ENCODE measurements around the gene MAPK6.

Gene MAPK6

GRCh38 chr15:52103217-52104207 lies 84.5 kb downstream of the MAPK6 start:
- in situ Hi-C loops (cut with MboI; ENCODE audit: low sequenced_read_pairs, unreplicated experiment): no loop called here
- peak; percentile 75 for DNase-seq (ENCODE audit: low spot score)
- no peak for TF ChIP-seq CTCF (IDR thresholded peaks at IDR 0.05; ENCODE audit: borderline replicate concordance, control extremely low read depth, extremely low read depth, insufficient read depth, missing control alignments)

GRCh38 chr15:52104532-52105004 lies 85.5 kb downstream of the MAPK6 start:
- in situ Hi-C loops (cut with MboI; ENCODE audit: low sequenced_read_pairs, unreplicated experiment): no loop called here
- no peak for TF ChIP-seq CTCF (IDR thresholded peaks at IDR 0.05; ENCODE audit: borderline replicate concordance, control extremely low read depth, extremely low read depth, insufficient read depth, missing control alignments)

GRCh38 chr15:52105846-52106245 lies 86.8 kb downstream of the MAPK6 start:
- no peak for TF ChIP-seq CTCF (IDR thresholded peaks at IDR 0.05; ENCODE audit: borderline replicate concordance, control extremely low read depth, extremely low read depth, insufficient read depth, missing control alignments)
- in situ Hi-C loops (cut with MboI; ENCODE audit: low sequenced_read_pairs, unreplicated experiment): no loop called here

More at GRCh38 chr15:52104532-52105004, 85.5 kb downstream of the MAPK6 start:
- DNase-seq (ENCODE audit: low spot score): no peak

GRCh38 chr15:52106641-52107040 lies 87.6 kb downstream of the MAPK6 start:
- no peak for DNase-seq (ENCODE audit: low spot score)
- in situ Hi-C loops (cut with MboI; ENCODE audit: low sequenced_read_pairs, unreplicated experiment): no loop called here
- no peak for TF ChIP-seq CTCF (IDR thresholded peaks at IDR 0.05; ENCODE audit: borderline replicate concordance, control extremely low read depth, extremely low read depth, insufficient read depth, missing control alignments)

More at GRCh38 chr15:52105846-52106245, 86.8 kb downstream of the MAPK6 start:
- no peak for DNase-seq (ENCODE audit: low spot score)

- in situ Hi-C loops (cut with MboI; ENCODE audit: low sequenced_read_pairs, unreplicated experiment): no loop called here
- no peak for DNase-seq (ENCODE audit: low spot score)
Measured at GRCh38 chr15:52107238-52107637, 88.2 kb downstream of the MAPK6 start.

More at GRCh38 chr15:52107238-52107637, 88.2 kb downstream of the MAPK6 start:
- TF ChIP-seq CTCF (IDR thresholded peaks at IDR 0.05; ENCODE audit: borderline replicate concordance, control extremely low read depth, extremely low read depth, insufficient read depth, missing control alignments): no peak
